Stimulated activated CD8-positive, alpha-beta memory T cell treated with anti-CD3 and anti-CD28 coated beads, Interleukin-15, amount 100 ng/mL, for 48 hours (primary cell): ENCODE measurements around the gene ASAP3.

Source experiments
- DNase-seq, 2 donors: peaks; one replicate each; pipeline ENCODE4 v3.0.0-alpha.2; 2020; ENCODE audit warnings: low read depth in 2 of 2

Gene ASAP3

DNA sequence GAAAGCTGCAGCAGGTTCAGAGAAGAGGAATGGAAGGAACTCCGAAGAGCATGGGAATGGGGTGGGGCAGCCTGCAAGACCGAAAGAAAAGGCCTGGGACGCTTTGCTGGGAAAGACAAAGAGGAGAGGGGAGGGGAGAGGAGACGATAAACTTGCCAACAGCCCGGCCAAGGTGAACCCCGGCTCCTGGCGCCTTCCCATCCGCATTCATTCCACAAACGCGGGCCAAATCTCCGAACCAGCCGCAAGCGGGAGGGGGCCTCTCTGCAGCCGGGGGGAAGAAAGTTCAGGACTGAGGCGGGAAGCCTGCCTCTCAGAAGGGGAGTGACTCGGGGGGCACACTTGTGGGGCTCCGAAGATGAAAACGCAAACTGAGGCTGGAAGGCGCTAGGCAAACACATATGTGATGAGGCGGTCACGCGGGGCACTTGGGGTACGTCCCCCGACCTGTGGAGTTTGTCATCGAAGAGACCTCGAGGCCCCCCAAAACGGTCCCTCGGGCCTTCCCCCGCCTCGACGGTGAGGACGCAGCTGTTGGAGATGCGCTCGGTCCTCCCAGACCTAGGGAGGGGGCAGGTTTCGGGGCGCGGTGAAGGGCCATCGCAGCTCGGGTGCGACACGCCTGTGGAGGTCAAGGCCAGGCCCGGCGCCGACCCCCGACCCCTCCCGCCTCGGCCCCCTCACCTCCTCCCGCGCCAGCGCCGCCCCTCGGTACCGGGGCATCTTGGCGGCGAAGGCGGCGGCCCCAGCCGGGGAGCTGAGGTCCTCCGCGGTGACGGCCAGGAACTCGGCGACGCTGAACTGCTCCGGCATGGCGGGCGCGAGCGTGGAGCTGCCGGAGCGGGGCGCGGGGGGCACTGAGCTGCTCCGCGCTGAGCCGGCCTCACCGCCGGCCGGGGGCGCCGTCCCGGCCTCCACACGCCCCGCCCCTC lies at the start of gene ASAP3:
TSS of gene ASAP3 (minus strand) at position 859 of the 932 bp plus-strand sequence. CDS start at position 813, 46 bp downstream.
- no peak for DNase-seq

- DNase-seq, result no peak
Observed at GRCh38 chr1:23533246-23534023, 49.5 kb upstream of the ASAP3 start.

DNA sequence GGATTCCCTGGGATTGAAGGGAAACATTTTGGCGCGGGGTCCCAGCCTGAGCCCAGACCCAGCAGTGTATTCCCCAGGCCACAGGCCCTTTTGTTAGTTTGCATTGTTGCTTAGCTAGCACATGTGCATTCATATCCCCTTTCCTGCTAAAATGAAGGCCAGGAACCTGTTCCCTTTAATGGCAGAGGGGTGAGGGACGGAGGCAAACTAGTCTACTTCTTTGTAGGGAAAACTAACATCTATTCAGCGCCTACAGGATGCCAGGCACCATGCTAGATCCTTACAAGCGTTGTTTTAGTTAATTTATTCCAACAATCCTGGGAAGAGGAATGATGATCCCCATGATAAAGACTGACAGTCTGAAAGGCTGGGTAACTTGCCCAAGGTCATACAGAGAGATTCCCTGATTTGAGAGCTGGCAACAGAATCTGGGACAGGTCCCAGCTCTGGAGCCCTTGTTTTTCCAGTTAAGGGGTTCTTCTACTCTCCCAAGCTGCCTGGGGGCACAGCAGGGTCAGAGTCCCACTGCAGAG lies 47.6 kb upstream of the ASAP3 start:
- DNase-seq, result no peak

DNA sequence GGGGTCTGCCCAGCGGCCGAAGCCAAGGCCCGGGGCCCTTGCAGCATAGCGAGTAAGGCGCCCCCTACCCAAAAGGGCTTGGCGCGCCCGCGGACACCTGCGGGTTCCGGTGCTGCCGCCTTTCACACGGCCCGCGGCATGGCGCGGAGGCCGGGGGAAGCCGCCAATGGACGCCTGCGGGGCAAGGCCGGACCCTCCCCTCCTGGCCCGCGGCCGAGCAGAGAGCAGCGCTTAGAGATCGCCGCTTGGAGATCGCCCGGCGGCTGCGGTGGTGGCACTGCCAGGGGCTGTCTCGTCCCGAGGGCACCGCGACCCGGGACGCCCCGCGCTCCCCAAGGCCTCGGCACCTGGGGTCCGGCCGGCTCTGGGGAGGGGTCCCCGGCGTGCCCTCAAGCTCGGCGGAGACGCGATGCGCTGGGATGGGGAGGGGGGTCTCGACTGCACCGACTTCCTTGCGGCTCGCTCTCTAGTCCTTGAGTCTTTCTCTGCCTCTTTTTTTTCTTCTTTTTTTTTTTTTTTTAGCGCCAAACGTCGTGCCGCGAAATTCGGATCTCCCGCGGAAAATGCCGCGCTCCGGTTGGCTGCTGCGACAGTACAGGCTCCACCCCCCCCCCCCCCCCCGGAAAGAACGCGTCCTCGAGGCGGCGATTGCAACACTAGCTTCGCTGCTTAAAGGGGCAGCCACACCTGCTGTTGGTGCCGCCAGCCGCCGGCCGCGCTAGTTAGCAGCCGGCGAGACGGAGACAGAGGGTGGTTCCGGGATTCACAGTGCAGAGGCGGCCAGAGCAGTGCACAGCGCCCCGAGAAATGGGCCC lies 47.0 kb upstream of the ASAP3 start, which contains the start of gene E2F2:
TSS of gene E2F2 (minus strand) at position 487 of the 815 bp plus-strand sequence. CDS start at position 47, 440 bp downstream.
- peak; percentile 72 to 76 for DNase-seq

GRCh38 chr1:23530087-23530746 lies 46.2 kb upstream of the ASAP3 start:
- DNase-seq, result peak in 1 of 2 donors; percentile 28

- DNase-seq, result no peak
Observed at GRCh38 chr1:23529146-23530086, 45.4 kb upstream of the ASAP3 start.

- peak; percentile 70 to 72 for DNase-seq
Observed at GRCh38 chr1:23528250-23528978, 44.4 kb upstream of the ASAP3 start.

GRCh38 chr1:23527900-23528249 lies 43.9 kb upstream of the ASAP3 start:
- no peak for DNase-seq

DNA sequence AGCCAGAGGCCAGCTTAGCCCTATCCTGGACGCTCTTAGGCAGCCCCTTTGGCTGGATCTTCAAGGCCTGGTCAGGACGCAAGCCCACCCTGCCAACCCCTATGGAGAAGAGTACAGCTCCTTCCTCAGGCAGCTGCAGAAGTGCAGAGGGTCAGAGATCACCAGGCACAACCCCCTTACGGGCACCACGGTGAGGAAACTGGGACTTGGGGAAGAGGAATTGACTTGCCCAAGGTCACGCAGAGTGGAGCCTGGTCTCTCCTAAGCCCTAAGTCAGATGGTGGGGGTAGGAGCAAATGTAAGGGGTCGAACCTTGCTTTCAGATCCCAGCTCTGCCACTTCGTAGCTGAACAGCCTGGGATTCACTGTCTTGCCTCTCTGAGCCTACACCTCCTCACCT lies 43.4 kb upstream of the ASAP3 start:
- no peak for DNase-seq

GRCh38 chr1:23526329-23527041 lies 42.5 kb upstream of the ASAP3 start:
- no peak for DNase-seq

DNA sequence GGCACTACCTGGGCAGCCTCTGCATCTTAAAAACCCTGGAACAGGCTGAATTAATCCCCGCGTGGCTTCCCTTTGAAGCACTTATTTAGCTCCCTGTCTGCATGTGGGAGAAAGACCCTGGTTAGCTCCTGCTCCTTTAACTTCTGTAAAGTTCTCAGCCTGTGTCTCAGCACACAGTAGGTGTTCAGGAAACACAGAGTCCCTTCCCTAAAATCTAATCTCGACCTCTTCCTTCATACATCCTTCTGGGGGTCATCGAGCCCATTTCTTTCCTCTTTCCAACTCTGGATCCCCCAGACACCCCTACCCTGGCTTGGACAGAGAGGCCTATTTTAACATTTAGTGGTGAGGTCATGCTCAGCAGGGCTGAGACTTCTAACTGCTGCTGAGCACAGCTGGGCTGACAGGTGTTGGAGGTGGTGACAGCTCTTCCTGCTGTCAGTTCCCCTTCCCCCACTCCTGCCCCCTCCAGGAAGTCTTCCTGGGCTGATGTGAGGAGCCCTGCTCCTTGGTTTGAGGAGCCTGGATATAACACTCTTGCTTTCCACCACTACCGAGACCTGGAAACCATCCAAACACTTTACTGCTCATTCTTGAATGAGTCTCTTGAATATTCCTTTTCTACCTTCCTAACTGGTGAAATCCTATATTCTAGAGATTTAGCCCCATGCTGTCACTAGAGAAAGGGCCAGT lies 41.7 kb upstream of the ASAP3 start:
- no peak for DNase-seq

DNA sequence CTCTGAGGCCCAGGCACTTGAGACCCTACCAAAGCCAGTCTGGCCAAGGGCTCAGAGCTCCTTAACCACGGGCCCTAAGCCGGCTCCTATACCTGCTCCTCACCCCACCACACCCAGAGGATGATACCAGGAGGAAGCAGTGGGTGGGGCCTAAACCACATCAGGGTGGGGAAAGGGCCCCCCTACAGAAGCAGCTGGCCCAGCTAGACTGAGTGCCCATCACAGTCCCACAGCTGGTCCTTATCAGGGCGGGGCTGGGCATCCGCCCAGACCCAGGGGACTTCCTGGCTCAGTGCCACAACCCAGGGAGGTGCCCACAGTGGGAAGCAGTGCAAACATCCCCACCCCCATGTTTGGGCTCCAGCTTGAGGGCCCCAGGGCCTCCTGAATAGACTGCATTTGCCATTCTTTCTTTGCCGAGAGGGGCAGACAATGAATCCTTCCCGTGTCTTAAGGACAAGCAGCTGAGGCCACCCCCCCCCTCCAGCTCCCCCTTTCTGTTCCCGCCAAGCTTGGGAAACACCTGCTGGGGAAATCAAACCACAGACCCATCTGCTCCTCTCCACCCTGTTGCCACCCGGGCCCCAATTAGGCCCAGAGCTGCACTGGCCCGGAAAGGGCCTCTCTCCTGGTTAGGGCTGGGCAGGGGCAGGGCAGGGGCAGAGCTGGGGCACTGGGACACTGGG lies 40.9 kb upstream of the ASAP3 start:
- no peak for DNase-seq

GRCh38 chr1:23524163-23524562 lies 40.2 kb upstream of the ASAP3 start:
- DNase-seq, result no peak

DNA sequence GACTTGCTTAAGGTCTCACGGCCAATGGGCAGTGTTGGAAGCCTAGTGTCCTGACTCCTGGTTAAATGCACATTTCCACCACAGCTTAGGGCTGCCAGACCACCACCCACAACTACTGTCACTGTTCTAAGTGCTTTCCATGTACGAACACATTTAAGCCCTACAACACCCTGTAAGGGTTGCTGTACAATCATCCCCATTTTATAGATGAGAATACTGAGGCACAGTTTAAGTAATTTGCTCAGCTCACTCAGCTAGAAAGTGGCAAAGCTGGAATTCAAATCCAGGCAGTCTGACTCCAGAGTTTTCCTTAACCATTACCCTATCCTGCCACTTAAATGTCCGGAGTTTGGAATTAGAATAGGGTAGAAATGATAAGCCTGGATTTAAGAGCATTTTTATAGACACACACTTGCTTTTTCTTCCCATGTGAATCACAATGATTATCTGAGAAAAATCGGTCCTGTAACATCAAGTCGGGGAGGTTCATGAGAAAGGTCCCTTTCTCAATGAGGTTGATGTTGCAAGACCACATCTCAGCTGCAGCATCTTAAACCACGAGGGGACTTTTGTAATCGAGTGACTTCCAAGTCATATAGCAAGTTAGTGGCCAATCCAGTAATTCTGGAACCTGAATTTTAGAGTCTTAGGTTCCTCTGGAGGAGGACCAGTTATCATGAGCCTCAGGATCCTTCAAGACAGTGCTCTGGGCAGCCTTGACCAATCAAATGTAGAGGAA lies 38.4 kb upstream of the ASAP3 start:
- DNase-seq, result no peak

DNA sequence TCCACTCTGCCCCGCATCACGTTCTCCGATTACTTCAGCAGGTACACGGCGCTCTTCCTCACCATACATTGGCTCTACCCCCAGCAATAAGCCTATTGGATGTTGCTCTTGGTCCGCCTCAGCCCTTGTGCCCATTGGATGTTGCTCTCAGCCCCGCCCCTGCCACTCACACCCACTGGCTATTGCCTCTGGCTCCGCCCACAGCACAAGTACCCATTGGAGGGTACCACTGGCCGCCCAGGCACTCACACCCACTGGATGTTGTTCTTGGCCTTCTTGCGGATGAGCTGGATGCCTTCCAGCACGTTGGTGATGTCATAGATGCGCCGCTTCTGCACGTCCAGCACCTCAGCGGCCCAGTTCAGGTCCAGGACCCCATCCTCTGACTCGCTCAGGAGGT lies 37.6 kb upstream of the ASAP3 start:
- no peak for DNase-seq

- no peak for DNase-seq
Observed at GRCh38 chr1:23517581-23517980, 33.6 kb upstream of the ASAP3 start.

DNA sequence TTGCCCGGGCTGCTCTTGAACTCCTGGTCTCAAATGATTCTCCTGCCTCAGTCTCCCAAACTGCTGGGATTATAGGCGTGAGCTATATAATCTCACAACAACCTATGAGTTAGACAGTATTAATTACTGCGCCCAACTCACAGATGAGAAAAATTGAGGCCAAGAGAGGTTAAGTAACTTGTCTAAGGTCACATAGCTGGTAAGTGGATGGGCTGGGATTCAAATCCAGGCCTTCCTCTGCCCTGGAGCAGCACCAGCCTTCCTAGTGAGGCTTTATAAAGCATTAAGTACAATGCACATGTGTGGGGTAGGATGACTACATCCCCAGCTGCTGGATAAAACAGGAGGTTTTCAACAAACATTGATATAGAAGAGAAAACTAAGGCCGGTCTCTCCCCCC lies 31.9 kb upstream of the ASAP3 start:
- DNase-seq, result no peak
